Transverse colon (tissue), 4 donors: ENCODE data around the gene IRF8. TPM values are rescaled to one million over a fixed set of nuclear protein-coding genes. Genes with fewer than 3 reads are reported as not detected.

Experiments used
- DNase-seq: peaks from one replicate; pipeline ENCODE4 v3.0.0-alpha.2; 2019
- H3K27ac ChIP-seq, 4 donors: fragments of 200-600 bp; sonication (generic); 2 replicates each; pipeline ENCODE4 v1.5.1; 2016 to 2018; ENCODE audit warnings: inconsistent platforms in 4 of 4
- H3K27me3 ChIP-seq: fragments of 200-600 bp; sonication (generic); 2 replicates; pipeline ENCODE4 v1.5.1; 2017; ENCODE audit warnings: inconsistent platforms
- H3K36me3 ChIP-seq, 4 donors: fragments of 200-600 bp; sonication (generic); 2 replicates each; pipeline ENCODE4 v1.5.1; 2017 to 2019; ENCODE audit warnings: inconsistent platforms in 4 of 4
- H3K4me1 ChIP-seq, 4 donors: fragments of 200-600 bp; sonication (generic); 2 replicates each; pipeline ENCODE4 v1.5.1; 2017 to 2020; ENCODE audit warnings: inconsistent platforms in 4 of 4
- H3K4me3 ChIP-seq, 4 donors: fragments of 200-600 bp; sonication (generic); 1 replicate in 1 of 4; 2 replicates in 3 of 4; pipeline versions ENCODE4 v1.5.1 to v1.6.1; 2017 to 2019; ENCODE audit warnings: inconsistent platforms in 4 of 4
- H3K9me3 ChIP-seq, 2 donors: fragments of 200-600 bp; sonication (generic); 2 replicates each; pipeline ENCODE4 v1.5.1; 2017 to 2019; ENCODE audit warnings: inconsistent platforms in 2 of 2
- EP300 ChIP-seq: sonication (generic); formaldehyde crosslinking; IDR thresholded peaks from one replicate; pipeline ENCODE4 v1.6.1; 2017; ENCODE audit warnings: antibody characterized with exemption, low read depth
- POLR2A ChIP-seq: fragments of 450-650 bp; IDR thresholded peaks from one replicate; pipeline ENCODE4 v1.6.1; 2016; ENCODE audit warnings: antibody characterized with exemption, mild to moderate bottlenecking, moderate library complexity
- POLR2AphosphoS5 ChIP-seq, 3 donors: sonication (generic); formaldehyde crosslinking; IDR thresholded peaks; one replicate each; pipeline ENCODE4 v1.6.1; 2016; ENCODE audit warnings: antibody characterized with exemption in 3 of 3
- WGBS, 2 donors: methylation state at CpG; one replicate each; pipeline ENCODE4 v1.1.5; 2018; ENCODE audit warnings: low coverage in 1 of 2; 5-methylcytosine and 5-hydroxymethylcytosine counted together
- in situ Hi-C, 4 donors: fragments of 200-750 bp; cut with MboI; loops; one replicate each; pipeline versions ENCODE4 v1.15.0 to v1.15.1; 2017; ENCODE audit warnings: low sequenced_read_pairs in 3 of 4, low pct_ligation_motif_present in 1 of 4, low pct_unique_long_range_greater_than_20kb in 1 of 4
- intact Hi-C: fragments of 100-400 bp; cut with DNase I; formaldehyde crosslinking; loops from one replicate; pipeline ENCODE4 v1.15.1; 2023; ENCODE audit warnings: low total_unique reads
- total RNA-seq, 4 donors: library from RNA; depleted of rRNA; stranded (reverse); fragments of >200 nt; gene quantifications; one replicate each; pipeline ENCODE4 v1.1.0, GENCODE V29; 2016
- TF ChIP-seq, protein P1 (sequence below), 5 experiments: fragments of 200-600 bp in 3 of 5; fragments of 450-650 bp in 2 of 5; sonication (generic) in 3 of 5; IDR thresholded peaks; 1 replicate in 2 of 5; 2 replicates in 3 of 5; pipeline ENCODE4 v1.5.1; 2016 to 2017; ENCODE audit warnings: antibody characterized with exemption in 5 of 5, inconsistent platforms in 3 of 5, mild to moderate bottlenecking in 2 of 5, moderate library complexity in 1 of 5

Gene IRF8
- total RNA-seq, 4 donors from 2014 or later, result 20.7 to 70.7 (median 45.2) TPM

DNA sequence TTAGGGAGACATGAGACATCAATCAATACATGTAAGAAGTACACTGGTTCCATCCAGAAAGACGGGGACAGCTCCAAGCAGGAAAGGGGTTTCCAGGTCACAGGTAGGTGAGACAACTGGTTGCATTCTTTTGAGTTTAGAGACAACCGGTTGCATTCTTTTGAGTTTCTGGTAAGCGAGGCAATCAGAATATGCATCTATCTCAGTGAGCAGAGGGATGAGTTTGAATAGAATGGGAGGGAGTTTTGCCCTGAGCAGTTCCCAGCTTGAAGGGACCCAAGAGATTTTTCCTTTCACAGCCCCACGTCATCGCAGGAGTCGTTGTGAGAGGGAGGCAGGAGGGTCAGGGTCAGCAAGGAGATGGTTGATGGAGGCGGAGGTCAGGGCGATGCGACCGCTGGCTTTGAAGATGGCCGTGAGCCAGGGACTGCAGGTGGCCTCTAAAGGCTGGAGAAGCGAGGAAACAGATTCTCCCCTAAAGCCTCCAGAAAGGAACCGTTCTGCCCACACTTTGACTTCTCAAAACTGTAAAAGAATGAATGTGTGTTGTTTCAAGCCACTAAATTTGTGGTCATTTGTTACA is 36.5 kb downstream of the IRF8 start:
- Histone ChIP-seq H3K9me3 (no peaks in the 10 kb centered on the region), H3K27me3 (no peaks in the 10 kb centered on the region), H3K4me3 (no peak overlapping the region), H3K36me3 (no peaks in the 10 kb centered on the region), H3K4me1 (no peaks in the 10 kb centered on the region), H3K27ac (peak overlapping the region in 1 of 4 donors; percentile 47)
- in situ Hi-C loops, result no loop called here
- no peak for DNase-seq
- WGBS, 2 donors, result 47 to 73% methylated on average over 7 to 13 of the region's 13 CpGs
- intact Hi-C loops, result no loop called here
- TF ChIP-seq, protein P1, sequence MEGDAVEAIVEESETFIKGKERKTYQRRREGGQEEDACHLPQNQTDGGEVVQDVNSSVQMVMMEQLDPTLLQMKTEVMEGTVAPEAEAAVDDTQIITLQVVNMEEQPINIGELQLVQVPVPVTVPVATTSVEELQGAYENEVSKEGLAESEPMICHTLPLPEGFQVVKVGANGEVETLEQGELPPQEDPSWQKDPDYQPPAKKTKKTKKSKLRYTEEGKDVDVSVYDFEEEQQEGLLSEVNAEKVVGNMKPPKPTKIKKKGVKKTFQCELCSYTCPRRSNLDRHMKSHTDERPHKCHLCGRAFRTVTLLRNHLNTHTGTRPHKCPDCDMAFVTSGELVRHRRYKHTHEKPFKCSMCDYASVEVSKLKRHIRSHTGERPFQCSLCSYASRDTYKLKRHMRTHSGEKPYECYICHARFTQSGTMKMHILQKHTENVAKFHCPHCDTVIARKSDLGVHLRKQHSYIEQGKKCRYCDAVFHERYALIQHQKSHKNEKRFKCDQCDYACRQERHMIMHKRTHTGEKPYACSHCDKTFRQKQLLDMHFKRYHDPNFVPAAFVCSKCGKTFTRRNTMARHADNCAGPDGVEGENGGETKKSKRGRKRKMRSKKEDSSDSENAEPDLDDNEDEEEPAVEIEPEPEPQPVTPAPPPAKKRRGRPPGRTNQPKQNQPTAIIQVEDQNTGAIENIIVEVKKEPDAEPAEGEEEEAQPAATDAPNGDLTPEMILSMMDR (IDR thresholded peaks at IDR 0.05), result no peak
- TF ChIP-seq POLR2A, result no peak
- no peak for TF ChIP-seq POLR2AphosphoS5 (IDR thresholded peaks at IDR 0.05)
- TF ChIP-seq EP300, result no peak

DNA sequence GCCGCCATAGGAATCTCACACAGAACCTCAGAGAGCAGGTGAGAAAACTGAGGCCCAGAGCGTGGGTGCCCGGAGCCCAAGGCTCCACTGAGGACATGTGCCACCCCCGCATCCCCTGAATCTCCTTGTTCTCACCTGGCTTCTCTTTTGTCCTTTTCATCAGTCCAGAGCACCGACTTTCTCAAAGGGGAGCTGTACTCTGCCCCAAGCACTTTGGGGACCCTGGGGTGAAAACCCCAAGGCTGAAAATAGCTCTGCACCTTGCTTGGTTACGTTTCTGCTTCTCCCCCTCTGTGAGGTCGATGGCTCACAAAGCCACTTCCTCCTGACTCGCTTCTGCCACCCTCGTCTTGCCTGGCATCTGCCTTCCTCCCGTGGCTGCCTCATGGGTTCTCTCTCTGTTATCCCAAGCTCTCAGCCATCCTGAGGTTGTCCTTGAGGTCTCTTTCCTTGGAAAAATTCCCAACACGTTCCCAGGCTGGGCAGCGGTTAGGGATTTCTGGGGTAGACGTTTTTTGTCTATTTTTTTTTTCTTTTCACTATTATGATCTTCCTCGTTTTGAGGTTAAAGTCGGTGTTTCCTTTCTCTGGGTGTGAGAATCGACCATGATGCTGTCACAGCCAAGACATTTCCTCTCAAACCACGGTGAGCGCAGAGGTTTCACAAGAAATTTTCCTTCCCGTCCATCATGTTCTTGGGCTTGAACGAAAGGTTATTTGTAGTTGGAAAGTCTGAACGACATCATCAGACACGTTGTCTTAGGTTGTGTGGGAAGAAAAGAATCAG is 37.2 kb downstream of the IRF8 start:
- Histone ChIP-seq H3K4me3 (no peak overlapping the region), H3K27me3 (no peaks in the 10 kb centered on the region), H3K36me3 (no peaks in the 10 kb centered on the region), H3K4me1 (no peaks in the 10 kb centered on the region), H3K27ac (peak overlapping the region in 3 of 4 donors; percentile 8 to 47 (median 9)), H3K9me3 (no peaks in the 10 kb centered on the region)
- DNase-seq, result peak; percentile 46
- TF ChIP-seq POLR2A, result no peak
- TF ChIP-seq, protein P1 (IDR thresholded peaks at IDR 0.05), result no peak
- intact Hi-C loops (no loop called here), in situ Hi-C loops (no loop called here)
- WGBS, 2 donors, result 64 to 73% methylated on average over 22 of the region's 22 CpGs

DNA sequence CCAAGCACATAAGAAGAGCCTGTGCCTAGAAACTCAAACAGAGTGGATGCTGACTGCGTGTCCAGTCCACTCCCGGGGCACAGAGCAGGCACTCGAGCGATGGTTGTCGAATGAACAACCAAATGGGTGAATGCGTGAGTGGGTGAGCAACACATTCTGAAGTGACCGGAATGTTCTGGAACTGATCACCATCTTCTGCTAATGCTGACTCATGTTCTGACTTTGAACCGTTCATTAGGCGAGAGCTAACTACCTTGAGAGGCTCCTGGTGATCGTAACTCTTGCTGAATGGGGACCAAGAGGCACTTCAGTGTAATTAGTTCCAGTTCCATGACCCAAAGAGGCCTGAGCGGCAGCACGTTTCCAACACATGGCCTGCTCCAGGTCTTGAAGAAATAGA is 37.9 kb downstream of the IRF8 start:
- intact Hi-C loops (no loop called here), in situ Hi-C loops (no loop called here)
- TF ChIP-seq, protein P1 (IDR thresholded peaks at IDR 0.05), result no peak
- TF ChIP-seq POLR2AphosphoS5 (IDR thresholded peaks at IDR 0.05), result no peak
- no peak for TF ChIP-seq POLR2A
- no peak for TF ChIP-seq EP300
- H3K9me3 ChIP-seq, result no peaks in the 10 kb centered on the region
- no peaks in the 10 kb centered on the region for H3K27me3 ChIP-seq
- peak overlapping the region in 3 of 4 donors; percentile 6 to 9 (median 8) for H3K27ac ChIP-seq
- DNase-seq, result no peak
- no peaks in the 10 kb centered on the region for H3K36me3 ChIP-seq
- no peaks in the 10 kb centered on the region for H3K4me1 ChIP-seq
- no peak overlapping the region for H3K4me3 ChIP-seq
- WGBS, 2 donors, result 72 to 87% methylated on average over 7 to 12 of the region's 12 CpGs

DNA sequence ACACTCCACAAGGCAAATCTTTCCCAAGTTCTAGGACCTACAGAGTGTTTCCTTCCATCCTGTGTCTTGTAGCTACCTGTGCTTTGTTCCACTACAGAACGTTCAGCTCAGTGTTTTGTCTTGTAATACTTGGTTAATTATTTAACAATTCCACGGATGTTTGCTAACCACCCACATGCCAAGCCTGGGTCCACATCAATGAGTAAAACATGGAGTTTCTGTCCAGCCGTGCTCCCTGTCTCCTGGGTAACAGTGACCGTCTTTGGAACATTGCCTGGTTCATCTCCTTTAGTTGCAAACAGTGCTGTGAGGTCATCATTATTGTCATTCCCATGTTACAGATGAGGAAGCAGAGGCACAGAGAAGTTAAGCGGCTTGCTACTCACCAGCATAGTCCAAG is 41.3 kb downstream of the IRF8 start:
- Histone ChIP-seq H3K4me1 (no peaks in the 10 kb centered on the region), H3K27ac (no peak overlapping the region), H3K9me3 (no peaks in the 10 kb centered on the region), H3K27me3 (no peaks in the 10 kb centered on the region), H3K4me3 (no peak overlapping the region), H3K36me3 (no peaks in the 10 kb centered on the region)
- intact Hi-C loops (no loop called here), in situ Hi-C loops (no loop called here)
- TF ChIP-seq, protein P1 (IDR thresholded peaks at IDR 0.05), result no peak
- TF ChIP-seq EP300 (no peak), POLR2AphosphoS5 (IDR thresholded peaks at IDR 0.05) (no peak), POLR2A (no peak)
- DNase-seq, result no peak
- WGBS, 2 donors, result 53 to 60% methylated on average over 1 to 5 of the region's 5 CpGs
